Measurements from ENCODE around the gene METAP1.
"Not testable (repeated sequence)": the region's sequence is repeated elsewhere in the genome, so short reads cannot be mapped to it uniquely, and the experiment has no call there.

The METAP1 gene

DNA sequence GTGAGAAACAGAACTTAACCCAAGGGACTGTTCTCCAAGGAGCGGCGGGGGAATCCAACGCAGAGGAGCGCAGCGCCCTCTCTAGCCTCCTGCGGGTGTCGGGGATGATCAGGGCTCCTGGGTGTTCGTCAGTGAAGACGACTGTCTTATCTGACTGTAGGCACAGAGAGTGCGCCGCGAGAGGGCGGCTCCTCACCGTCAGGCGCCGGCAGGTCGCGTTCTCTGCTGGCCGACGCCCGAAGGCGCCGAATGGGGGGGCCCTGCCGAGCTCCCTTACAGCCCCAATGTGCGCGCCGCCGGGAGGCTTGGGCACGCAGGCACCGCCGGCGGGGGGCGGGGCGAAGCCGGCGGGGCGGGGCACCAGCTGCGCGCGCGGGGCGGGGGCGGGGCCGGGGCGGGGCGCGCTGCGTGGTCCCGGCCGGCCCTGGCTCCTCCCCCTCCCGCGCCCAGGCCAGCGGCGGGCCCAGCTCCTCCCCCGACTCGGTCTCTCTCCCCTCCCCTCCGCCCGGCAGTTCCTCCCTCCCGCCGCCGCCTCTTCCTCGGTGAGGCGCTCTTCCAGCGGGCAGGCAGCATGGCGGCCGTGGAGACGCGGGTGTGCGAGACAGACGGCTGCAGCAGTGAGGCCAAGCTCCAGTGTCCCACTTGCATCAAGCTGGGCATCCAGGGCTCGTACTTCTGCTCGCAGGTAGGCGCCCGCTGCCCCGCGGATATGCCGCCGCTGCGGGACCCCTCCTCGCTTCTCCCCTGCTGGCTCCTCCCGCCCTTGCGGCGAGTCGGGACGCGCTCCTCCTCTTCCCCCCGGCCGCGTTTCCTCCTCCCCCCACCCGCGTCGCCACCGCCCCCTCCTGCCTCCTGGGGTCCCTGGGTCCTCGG, at the start of gene METAP1:
Gene METAP1 (plus strand): TSS at position 539 of the 873 bp plus-strand sequence. CDS start 33 bp downstream, at position 572.
- peak; percentile 95 for DNase-seq

- DNase-seq, result no peak
Measured at GRCh38 chr4:98946359-98946758, 49.2 kb upstream of the METAP1 start.

DNA sequence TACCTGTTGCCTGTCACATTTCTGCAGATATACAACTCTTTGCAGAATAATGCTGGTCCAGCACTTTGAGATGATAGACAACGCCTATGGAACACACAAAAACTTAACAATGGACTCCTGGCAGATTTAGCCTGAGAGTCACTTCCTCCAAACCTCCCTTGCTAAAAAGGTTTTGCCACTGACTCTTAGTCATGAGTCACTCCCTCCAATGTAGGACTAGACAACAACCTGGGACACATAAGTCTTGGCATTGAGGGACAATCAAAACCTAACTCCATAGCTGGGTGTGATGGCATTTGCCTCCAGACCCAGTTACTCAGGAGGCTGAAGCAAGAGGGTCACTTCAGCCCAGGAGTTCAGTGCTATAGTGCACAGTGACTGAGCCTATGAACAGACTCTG, 44.6 kb upstream of the METAP1 start:
- no peak for DNase-seq

- DNase-seq, result no peak
Measured at GRCh38 chr4:98951710-98952109, 43.8 kb upstream of the METAP1 start.

- no peak for DNase-seq
Measured at GRCh38 chr4:98955229-98955628, 40.3 kb upstream of the METAP1 start.

GRCh38 chr4:98958065-98958464, 37.5 kb upstream of the METAP1 start:
- DNase-seq, result no peak

GRCh38 chr4:98959411-98959810, 36.1 kb upstream of the METAP1 start:
- no peak for DNase-seq

DNA sequence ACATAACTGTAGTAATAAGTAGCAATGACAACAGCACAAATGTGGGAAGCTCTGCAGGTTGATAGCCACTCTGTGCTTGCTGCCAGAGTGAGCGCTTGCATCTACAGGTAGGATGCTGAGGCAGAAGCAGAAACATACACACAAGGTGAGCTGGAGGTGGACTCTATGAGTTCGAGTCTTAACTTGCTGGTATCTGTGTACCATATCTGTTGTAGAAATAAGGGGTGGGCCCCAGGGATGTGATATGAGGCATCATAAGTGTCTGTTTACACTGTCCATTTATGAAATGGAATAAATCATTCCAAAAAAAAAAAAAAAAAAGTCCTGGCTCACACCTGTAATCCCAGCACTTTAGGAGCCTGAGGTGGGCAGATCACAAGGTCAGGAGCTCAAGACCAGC, 33.8 kb upstream of the METAP1 start:
- no peak for DNase-seq

DNA sequence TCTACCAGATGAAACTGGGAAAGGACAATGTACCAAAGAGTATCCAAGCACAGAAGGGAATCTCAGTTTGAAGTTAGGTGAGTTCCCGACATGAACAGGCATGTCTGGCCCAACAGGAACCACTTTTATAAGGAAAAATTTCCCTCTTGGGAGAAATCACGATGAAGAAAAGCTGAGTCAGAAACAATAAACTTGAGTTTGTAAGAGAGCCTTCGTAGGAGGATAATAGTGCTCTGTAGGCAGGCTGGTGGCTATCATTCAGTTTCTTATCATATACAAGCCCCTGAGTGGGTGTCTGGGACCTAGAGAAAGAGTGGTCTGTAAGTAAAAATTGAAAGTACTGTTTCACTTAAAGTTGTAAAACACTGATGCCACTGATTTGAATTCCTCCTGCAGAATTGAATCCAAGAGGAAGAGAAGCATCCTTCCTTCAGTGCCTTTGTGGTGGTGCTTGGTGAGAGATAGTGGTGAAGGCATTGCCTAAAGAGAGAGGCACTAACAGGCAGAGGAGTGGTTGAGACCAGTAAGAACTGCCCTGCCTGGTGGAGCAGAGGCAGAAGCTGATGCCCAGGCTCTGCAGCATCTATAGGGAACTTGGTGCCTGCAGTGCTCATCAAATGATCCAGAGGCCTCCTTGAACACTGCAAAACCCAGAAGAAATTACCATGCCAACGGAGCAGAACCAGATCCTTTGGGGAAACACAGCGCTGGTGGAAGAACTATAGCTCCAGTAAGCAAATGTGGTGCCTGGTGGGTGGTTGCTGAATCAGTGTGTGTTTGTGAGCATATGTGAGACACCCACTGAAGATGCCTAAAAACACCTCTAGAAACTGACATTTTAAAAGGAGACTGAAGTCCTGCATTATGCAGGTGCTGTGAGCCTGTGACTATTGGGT, 31.7 kb upstream of the METAP1 start:
- no peak for DNase-seq

GRCh38 chr4:98966926-98967325, 28.6 kb upstream of the METAP1 start:
- DNase-seq, result no peak

DNA sequence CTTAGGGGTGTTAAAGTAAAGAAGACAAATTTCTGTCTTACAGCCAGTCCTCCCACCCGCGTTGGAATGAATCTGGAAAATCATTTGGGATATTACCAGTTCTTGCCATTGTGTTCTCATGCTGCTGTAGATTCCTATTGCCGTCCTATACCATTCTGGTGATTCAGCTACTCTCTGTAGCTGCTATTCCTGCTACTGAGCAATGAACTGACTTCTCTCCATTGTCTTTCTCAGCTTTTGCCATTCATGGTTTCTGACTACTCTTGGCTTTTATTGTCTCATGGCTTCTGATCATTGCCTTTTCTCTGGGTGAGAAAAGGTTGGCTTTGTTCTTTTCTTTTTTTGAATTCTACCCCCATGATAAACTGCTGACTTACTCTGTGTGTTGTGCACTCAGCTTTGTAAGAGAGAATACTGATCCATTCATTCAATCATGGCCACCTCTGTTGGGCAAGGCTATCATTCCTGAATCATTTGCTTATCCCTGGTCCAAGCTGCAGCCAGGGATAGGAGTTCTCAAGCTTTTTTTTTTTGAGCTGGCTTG, 27.7 kb upstream of the METAP1 start:
- DNase-seq, result no peak

DNA sequence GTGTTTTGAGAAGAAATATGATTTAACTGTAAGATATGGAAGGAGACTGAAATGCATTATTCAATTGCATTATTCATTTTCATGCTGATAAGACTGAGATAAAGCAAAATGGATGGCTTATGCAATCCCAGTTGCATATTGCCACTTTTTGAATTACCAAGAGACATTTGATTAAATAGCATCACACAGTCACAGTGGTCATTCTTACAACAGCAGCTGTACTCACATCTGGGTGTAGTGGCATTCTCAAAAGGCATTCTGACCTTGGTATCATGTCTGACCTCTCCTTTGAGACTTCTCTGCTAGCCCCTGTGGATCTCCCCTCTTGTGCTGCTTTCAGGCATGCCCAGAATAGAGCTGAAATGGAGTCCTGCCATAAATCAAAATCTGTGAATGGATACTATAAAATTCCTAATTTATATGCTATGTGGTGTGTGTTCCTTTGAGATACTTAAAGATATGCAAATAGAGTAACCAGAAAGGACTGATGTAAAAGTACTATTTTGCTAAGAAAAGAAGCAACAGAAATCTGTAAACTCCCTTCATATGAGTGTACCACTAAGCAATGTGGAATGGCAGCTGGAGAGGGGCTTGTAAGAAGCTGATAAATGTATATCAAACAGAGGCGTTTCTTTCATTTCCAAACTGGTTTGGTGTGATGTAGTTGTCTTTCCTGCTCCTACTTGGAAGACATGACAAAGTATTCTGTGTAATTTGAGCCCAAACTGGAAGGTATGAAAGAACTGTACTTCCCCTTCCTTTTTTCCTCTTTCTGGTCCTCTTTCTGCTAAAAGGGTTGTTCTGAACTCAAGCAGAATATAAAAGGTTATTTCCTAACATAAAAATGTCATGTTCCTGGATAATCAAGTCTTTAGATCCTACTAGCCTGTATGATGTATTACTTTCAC, 25.4 kb upstream of the METAP1 start:
- DNase-seq, result no peak

GRCh38 chr4:98976716-98977115, 18.8 kb upstream of the METAP1 start:
- DNase-seq, result no peak

- no peak for DNase-seq
Measured at GRCh38 chr4:98977557-98977956, 18.0 kb upstream of the METAP1 start.

DNA sequence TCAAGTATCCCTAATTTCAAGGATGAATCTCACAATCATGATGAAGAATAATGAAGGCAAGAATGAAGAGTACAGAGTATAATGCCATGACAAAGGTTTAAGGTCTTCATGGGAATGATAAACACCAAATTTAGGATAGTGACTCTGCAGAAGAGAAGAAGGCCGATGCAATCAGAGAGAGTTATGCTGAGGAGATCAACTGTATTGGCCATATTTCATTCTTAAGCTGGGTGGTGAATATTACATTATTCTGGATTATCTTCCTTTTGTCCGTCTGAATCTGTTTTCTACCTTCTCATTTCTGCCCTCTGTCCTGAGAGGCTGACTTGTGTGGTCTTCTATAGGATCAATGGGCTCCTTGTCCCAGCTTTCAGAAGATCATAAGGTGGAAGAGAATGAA, 7.8 kb upstream of the METAP1 start:
- no peak for DNase-seq

GRCh38 chr4:98992835-98993234, 2.7 kb upstream of the METAP1 start:
- not testable (repeated sequence) for DNase-seq

DNA sequence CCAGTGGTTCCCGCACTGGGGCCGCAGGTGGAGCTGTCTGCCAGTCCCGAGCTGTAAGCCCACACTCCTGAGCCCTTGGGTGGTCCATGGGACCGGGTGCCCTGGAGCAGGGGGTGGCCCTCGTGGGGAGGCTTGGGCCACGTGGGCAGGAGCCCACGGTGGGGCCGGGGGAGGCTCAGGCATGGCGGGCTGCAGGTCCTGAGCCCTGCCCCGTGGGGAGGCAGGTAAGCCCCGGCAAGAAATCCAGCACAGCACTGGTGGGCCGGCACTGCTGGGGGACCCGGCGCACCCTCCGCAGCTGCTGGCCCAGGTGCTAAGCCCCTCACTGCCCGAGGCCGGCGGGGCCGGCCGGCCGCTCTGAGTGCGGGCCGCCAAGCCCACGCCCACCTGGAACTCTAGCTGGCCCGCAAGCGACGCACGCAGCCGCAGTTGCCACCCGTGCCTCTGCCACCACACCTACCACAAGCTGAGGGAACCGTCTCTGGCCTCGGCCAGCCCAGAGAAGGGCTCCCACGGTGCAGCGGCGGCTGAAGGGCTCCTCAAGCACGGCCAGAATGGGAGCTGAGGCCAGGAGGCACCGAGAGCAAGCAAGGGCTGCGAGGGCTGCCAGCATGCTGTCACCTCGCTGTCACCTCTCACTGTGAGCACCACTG, 2.0 kb upstream of the METAP1 start:
- no peak for DNase-seq

- no peak for DNase-seq
Measured at GRCh38 chr4:98994474-98995182, 893 bp upstream of the METAP1 start.

GRCh38 chr4:98996056-98996764, 689 bp downstream of the METAP1 start:
- DNase-seq, result no peak

GRCh38 chr4:98996765-98997068, 1.2 kb downstream of the METAP1 start:
- no peak for DNase-seq

DNA sequence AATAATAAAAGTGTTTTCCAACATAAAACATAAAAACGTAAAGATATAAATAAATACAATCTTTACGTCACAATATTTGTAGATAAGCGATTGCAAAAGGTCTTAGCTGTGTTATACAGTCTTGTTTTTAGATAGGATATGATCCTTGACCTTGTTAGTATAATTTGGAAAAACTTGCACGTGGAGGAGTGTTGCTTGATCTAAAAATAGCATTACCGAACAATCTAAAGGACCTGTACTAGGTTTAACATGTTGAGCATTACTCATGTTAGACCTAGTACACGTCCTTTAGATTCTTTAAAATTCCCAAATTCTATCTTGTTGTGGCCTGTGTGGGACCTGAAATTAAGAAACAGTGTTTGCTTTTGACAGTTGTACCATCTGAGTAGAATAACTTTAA, 1.6 kb downstream of the METAP1 start:
- no peak for DNase-seq

Measured in left hindlimb (tissue), 1 donor.